Stimulated activated CD4-positive, alpha-beta T cell treated with anti-CD3 and anti-CD28 coated beads, Interleukin-2, amount 100 ng/mL, for 4 hours (primary cell): Measurements from ENCODE around the gene CDH16.
"Not testable (repeated sequence)": the region's sequence is repeated elsewhere in the genome, so short reads cannot be mapped to it uniquely, and the experiment has no call there.

ENCODE experiments used
- DNase-seq: peaks from one replicate; pipeline ENCODE4 v3.0.0-alpha.2; 2020; ENCODE audit warnings: low read depth

CDH16 gene

GRCh38 chr16:66871363-66871762 lies 47.3 kb downstream of the CDH16 start:
- DNase-seq: not testable (repeated sequence)

- no peak for DNase-seq
These were observed 49.3 kb downstream of the CDH16 start for GRCh38 chr16:66869424-66869823.

GRCh38 chr16:66863707-66864106 lies 55.0 kb downstream of the CDH16 start:
- no peak for DNase-seq

- DNase-seq: no peak
These were observed 56.6 kb downstream of the CDH16 start for GRCh38 chr16:66862023-66862520.

GRCh38 chr16:66859397-66860068 lies 59.2 kb downstream of the CDH16 start:
- no peak for DNase-seq

- no peak for DNase-seq
These were observed 59.8 kb downstream of the CDH16 start for GRCh38 chr16:66858740-66859396.
